ENCODE data around the gene PYCR2.

The PYCR2 gene

GRCh38 chr1:225958041-225958440, 34.0 kb upstream of the PYCR2 start:
- H3K9me3 ChIP-seq (ENCODE audit: control insufficient read depth, low read length), result no peaks in the 10 kb centered on the region
- no peaks in the 10 kb centered on the region for H3K27me3 ChIP-seq (replicated peaks; ENCODE audit: control insufficient read depth, insufficient read depth, low read length, poor library complexity, severe bottlenecking)
- no peak for DNase-seq
- H3K4me1 ChIP-seq (ENCODE audit: control insufficient read depth, insufficient read depth, low read length, poor library complexity, severe bottlenecking), result no peaks in the 10 kb centered on the region
- no peaks in the 10 kb centered on the region for H3K36me3 ChIP-seq (ENCODE audit: control insufficient read depth, insufficient read depth, low read length)
- H3K4me3 ChIP-seq (ENCODE audit: insufficient read depth, low read depth, low read length, poor library complexity, severe bottlenecking), result no peak overlapping the region
- H3K27ac ChIP-seq (ENCODE audit: insufficient read depth, low read length, poor library complexity, severe bottlenecking), result no peak overlapping the region

DNA sequence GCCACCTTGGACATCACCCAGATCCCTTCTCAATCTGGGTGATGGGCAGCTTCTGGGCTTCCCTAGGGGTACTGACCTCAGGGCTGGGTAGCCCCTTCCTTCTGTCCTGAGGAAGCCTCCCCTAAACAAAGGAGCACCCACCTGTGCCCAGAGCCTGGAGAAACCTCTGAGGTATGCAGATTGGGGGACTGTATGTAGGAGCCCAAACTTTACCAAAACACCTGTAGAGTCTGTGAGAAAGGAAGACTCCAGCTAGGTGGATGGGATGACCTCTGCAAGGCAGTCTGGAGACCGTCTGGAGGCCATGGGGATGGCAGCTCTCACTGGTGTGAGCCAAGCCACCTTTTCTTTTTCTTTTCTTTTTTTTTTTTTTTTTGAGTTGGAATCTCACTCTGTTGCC, 30.7 kb upstream of the PYCR2 start:
- Histone ChIP-seq H3K9me3 (ENCODE audit: control insufficient read depth, low read length) (no peaks in the 10 kb centered on the region), H3K27ac (ENCODE audit: insufficient read depth, low read length, poor library complexity, severe bottlenecking) (no peak overlapping the region), H3K4me1 (ENCODE audit: control insufficient read depth, insufficient read depth, low read length, poor library complexity, severe bottlenecking) (no peaks in the 10 kb centered on the region), H3K36me3 (ENCODE audit: control insufficient read depth, insufficient read depth, low read length) (no peaks in the 10 kb centered on the region), H3K4me3 (ENCODE audit: insufficient read depth, low read depth, low read length, poor library complexity, severe bottlenecking) (no peak overlapping the region), H3K27me3 (replicated peaks; ENCODE audit: control insufficient read depth, insufficient read depth, low read length, poor library complexity, severe bottlenecking) (no peaks in the 10 kb centered on the region)
- DNase-seq, result no peak

GRCh38 chr1:225953315-225953714, 29.3 kb upstream of the PYCR2 start:
- H3K27me3 ChIP-seq (replicated peaks; ENCODE audit: control insufficient read depth, insufficient read depth, low read length, poor library complexity, severe bottlenecking), result no peaks in the 10 kb centered on the region

GRCh38 chr1:225950905-225951497, 27.0 kb upstream of the PYCR2 start:
- no peak overlapping the region for H3K4me3 ChIP-seq (ENCODE audit: insufficient read depth, low read depth, low read length, poor library complexity, severe bottlenecking)
- no peaks in the 10 kb centered on the region for H3K36me3 ChIP-seq (ENCODE audit: control insufficient read depth, insufficient read depth, low read length)
- DNase-seq, result no peak
- no peak overlapping the region for H3K27ac ChIP-seq (ENCODE audit: insufficient read depth, low read length, poor library complexity, severe bottlenecking)
- no peaks in the 10 kb centered on the region for H3K27me3 ChIP-seq (replicated peaks; ENCODE audit: control insufficient read depth, insufficient read depth, low read length, poor library complexity, severe bottlenecking)
- no peaks in the 10 kb centered on the region for H3K4me1 ChIP-seq (ENCODE audit: control insufficient read depth, insufficient read depth, low read length, poor library complexity, severe bottlenecking)
- H3K9me3 ChIP-seq (ENCODE audit: control insufficient read depth, low read length), result no peaks in the 10 kb centered on the region

More at GRCh38 chr1:225953315-225953714, 29.3 kb upstream of the PYCR2 start:
- Histone ChIP-seq H3K4me1 (ENCODE audit: control insufficient read depth, insufficient read depth, low read length, poor library complexity, severe bottlenecking) (no peaks in the 10 kb centered on the region), H3K4me3 (ENCODE audit: insufficient read depth, low read depth, low read length, poor library complexity, severe bottlenecking) (no peak overlapping the region), H3K27ac (ENCODE audit: insufficient read depth, low read length, poor library complexity, severe bottlenecking) (no peak overlapping the region), H3K36me3 (ENCODE audit: control insufficient read depth, insufficient read depth, low read length) (no peaks in the 10 kb centered on the region), H3K9me3 (ENCODE audit: control insufficient read depth, low read length) (no peaks in the 10 kb centered on the region)
- no peak for DNase-seq

GRCh38 chr1:225949041-225949440, 25.0 kb upstream of the PYCR2 start:
- Histone ChIP-seq H3K4me1 (ENCODE audit: control insufficient read depth, insufficient read depth, low read length, poor library complexity, severe bottlenecking) (peaks cover 5% of the 10 kb centered on the region), H3K4me3 (ENCODE audit: insufficient read depth, low read depth, low read length, poor library complexity, severe bottlenecking) (no peak overlapping the region), H3K27ac (ENCODE audit: insufficient read depth, low read length, poor library complexity, severe bottlenecking) (no peak overlapping the region), H3K36me3 (ENCODE audit: control insufficient read depth, insufficient read depth, low read length) (no peaks in the 10 kb centered on the region), H3K27me3 (replicated peaks; ENCODE audit: control insufficient read depth, insufficient read depth, low read length, poor library complexity, severe bottlenecking) (no peaks in the 10 kb centered on the region), H3K9me3 (ENCODE audit: control insufficient read depth, low read length) (no peaks in the 10 kb centered on the region)
- DNase-seq, result no peak

GRCh38 chr1:225946803-225947202, 22.8 kb upstream of the PYCR2 start:
- Histone ChIP-seq H3K27ac (ENCODE audit: insufficient read depth, low read length, poor library complexity, severe bottlenecking) (no peak overlapping the region), H3K4me1 (ENCODE audit: control insufficient read depth, insufficient read depth, low read length, poor library complexity, severe bottlenecking) (peaks cover 5% of the 10 kb centered on the region), H3K27me3 (replicated peaks; ENCODE audit: control insufficient read depth, insufficient read depth, low read length, poor library complexity, severe bottlenecking) (no peaks in the 10 kb centered on the region), H3K9me3 (ENCODE audit: control insufficient read depth, low read length) (no peaks in the 10 kb centered on the region), H3K36me3 (ENCODE audit: control insufficient read depth, insufficient read depth, low read length) (no peaks in the 10 kb centered on the region), H3K4me3 (ENCODE audit: insufficient read depth, low read depth, low read length, poor library complexity, severe bottlenecking) (no peak overlapping the region)
- no peak for DNase-seq

DNA sequence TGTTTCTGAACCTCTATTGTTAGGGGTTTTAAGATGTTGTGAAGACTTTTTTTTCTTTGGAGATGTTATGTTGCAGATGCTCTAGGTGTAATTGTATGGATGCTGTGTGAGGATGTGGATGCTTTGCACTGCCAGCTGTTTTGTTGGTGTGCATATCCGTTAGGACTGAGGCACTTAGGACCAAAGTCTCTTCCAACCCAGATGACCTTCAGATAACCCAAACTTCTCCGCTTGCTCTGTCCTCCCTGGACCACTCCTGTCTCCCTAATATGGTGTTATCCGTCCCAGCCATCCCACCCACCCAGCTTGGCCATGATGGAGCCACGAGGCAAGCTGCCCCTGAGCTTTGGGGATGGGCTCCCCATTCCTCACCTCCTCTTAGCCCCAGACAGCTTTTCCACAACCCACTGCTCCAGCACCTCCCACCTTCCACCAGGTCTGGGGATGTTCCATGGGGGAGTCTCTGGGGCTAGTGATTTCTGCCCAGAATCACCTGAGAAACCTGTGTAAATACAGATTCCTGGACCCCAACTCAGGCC, 22.1 kb upstream of the PYCR2 start:
- Histone ChIP-seq H3K4me3 (ENCODE audit: insufficient read depth, low read depth, low read length, poor library complexity, severe bottlenecking) (no peak overlapping the region), H3K9me3 (ENCODE audit: control insufficient read depth, low read length) (no peaks in the 10 kb centered on the region), H3K36me3 (ENCODE audit: control insufficient read depth, insufficient read depth, low read length) (no peaks in the 10 kb centered on the region), H3K27me3 (replicated peaks; ENCODE audit: control insufficient read depth, insufficient read depth, low read length, poor library complexity, severe bottlenecking) (no peaks in the 10 kb centered on the region), H3K27ac (ENCODE audit: insufficient read depth, low read length, poor library complexity, severe bottlenecking) (no peak overlapping the region), H3K4me1 (ENCODE audit: control insufficient read depth, insufficient read depth, low read length, poor library complexity, severe bottlenecking) (peaks cover 5% of the 10 kb centered on the region)
- no peak for DNase-seq

- no peak overlapping the region for H3K4me3 ChIP-seq (ENCODE audit: insufficient read depth, low read depth, low read length, poor library complexity, severe bottlenecking)
- H3K27ac ChIP-seq (ENCODE audit: insufficient read depth, low read length, poor library complexity, severe bottlenecking), result no peak overlapping the region
- H3K36me3 ChIP-seq (ENCODE audit: control insufficient read depth, insufficient read depth, low read length), result no peaks in the 10 kb centered on the region
- no peaks in the 10 kb centered on the region for H3K27me3 ChIP-seq (replicated peaks; ENCODE audit: control insufficient read depth, insufficient read depth, low read length, poor library complexity, severe bottlenecking)
- no peak for DNase-seq
- no peaks in the 10 kb centered on the region for H3K9me3 ChIP-seq (ENCODE audit: control insufficient read depth, low read length)
- H3K4me1 ChIP-seq (ENCODE audit: control insufficient read depth, insufficient read depth, low read length, poor library complexity, severe bottlenecking), result peaks cover 5% of the 10 kb centered on the region
Observed at GRCh38 chr1:225945564-225945963, 21.5 kb upstream of the PYCR2 start.

DNA sequence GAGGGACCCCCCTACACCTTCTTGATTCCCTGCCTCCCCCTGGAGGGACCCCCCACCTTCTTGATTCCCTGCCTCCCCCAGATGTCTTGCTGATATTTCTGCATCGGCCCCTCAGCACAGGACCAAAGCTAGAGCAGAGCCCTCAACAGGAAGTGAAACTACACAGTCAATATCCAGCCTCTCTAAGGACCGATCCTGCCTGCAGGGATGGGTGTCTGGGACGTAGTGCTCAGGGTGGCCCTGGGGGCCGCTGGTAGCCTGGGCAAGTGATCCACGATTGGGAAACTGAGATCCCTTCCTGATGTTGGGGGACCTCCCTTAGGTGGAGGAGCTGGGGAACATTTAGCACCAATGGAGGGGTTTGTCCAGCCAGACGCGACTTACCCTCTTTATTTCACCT, 20.9 kb upstream of the PYCR2 start:
- DNase-seq, result no peak
- H3K27ac ChIP-seq (ENCODE audit: insufficient read depth, low read length, poor library complexity, severe bottlenecking), result no peak overlapping the region
- no peak overlapping the region for H3K4me3 ChIP-seq (ENCODE audit: insufficient read depth, low read depth, low read length, poor library complexity, severe bottlenecking)
- H3K9me3 ChIP-seq (ENCODE audit: control insufficient read depth, low read length), result no peaks in the 10 kb centered on the region
- H3K36me3 ChIP-seq (ENCODE audit: control insufficient read depth, insufficient read depth, low read length), result no peaks in the 10 kb centered on the region
- H3K27me3 ChIP-seq (replicated peaks; ENCODE audit: control insufficient read depth, insufficient read depth, low read length, poor library complexity, severe bottlenecking), result no peaks in the 10 kb centered on the region
- H3K4me1 ChIP-seq (ENCODE audit: control insufficient read depth, insufficient read depth, low read length, poor library complexity, severe bottlenecking), result peaks cover 5% of the 10 kb centered on the region

GRCh38 chr1:225944387-225944786, 20.3 kb upstream of the PYCR2 start:
- Histone ChIP-seq H3K4me3 (ENCODE audit: insufficient read depth, low read depth, low read length, poor library complexity, severe bottlenecking) (no peak overlapping the region), H3K27ac (ENCODE audit: insufficient read depth, low read length, poor library complexity, severe bottlenecking) (no peak overlapping the region), H3K36me3 (ENCODE audit: control insufficient read depth, insufficient read depth, low read length) (no peaks in the 10 kb centered on the region), H3K27me3 (replicated peaks; ENCODE audit: control insufficient read depth, insufficient read depth, low read length, poor library complexity, severe bottlenecking) (no peaks in the 10 kb centered on the region), H3K4me1 (ENCODE audit: control insufficient read depth, insufficient read depth, low read length, poor library complexity, severe bottlenecking) (peaks cover 5% of the 10 kb centered on the region), H3K9me3 (ENCODE audit: control insufficient read depth, low read length) (no peaks in the 10 kb centered on the region)
- no peak for DNase-seq
